AG09319 (cell line): ENCODE data around the gene HPS5.
"Not testable (repeated sequence)": the region's sequence is repeated elsewhere in the genome, so short reads cannot be mapped to it uniquely, and the experiment has no call there.

Source experiments
- DNase-seq: peaks from one replicate; pipeline ENCODE4 v3.0.0-alpha.2; 2010; ENCODE audit warnings: low read depth; ENCODE audit errors: extremely low read depth
- TF ChIP-seq, protein P1 (sequence below): IDR thresholded peaks from 2 replicates; pipeline ENCODE4 v1.5.1; 2011; ENCODE audit warnings: low read depth, mild to moderate bottlenecking, inconsistent platforms, low read length, moderate library complexity

The HPS5 gene

DNA sequence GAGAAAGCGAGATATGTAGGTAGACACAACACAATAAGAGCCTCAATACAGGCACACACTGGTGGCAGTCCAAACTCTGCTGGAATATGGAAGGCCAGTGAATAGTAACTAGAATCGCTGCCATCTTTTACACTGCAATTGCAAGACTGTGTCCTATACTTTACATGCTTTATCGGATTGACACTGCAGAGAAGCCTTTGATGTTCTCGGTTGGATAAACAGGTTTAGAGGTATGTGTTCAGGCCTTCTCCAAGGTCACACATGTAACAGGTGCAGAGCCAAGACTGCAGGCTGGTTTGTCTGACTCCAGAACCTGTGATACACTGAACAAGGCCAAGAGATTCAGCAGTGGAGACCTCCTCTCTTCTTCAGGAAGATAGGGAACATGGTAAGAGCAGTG is 50.7 kb downstream of the HPS5 start:
- no peak for DNase-seq
- TF ChIP-seq, protein P1, sequence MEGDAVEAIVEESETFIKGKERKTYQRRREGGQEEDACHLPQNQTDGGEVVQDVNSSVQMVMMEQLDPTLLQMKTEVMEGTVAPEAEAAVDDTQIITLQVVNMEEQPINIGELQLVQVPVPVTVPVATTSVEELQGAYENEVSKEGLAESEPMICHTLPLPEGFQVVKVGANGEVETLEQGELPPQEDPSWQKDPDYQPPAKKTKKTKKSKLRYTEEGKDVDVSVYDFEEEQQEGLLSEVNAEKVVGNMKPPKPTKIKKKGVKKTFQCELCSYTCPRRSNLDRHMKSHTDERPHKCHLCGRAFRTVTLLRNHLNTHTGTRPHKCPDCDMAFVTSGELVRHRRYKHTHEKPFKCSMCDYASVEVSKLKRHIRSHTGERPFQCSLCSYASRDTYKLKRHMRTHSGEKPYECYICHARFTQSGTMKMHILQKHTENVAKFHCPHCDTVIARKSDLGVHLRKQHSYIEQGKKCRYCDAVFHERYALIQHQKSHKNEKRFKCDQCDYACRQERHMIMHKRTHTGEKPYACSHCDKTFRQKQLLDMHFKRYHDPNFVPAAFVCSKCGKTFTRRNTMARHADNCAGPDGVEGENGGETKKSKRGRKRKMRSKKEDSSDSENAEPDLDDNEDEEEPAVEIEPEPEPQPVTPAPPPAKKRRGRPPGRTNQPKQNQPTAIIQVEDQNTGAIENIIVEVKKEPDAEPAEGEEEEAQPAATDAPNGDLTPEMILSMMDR: no peak

DNA sequence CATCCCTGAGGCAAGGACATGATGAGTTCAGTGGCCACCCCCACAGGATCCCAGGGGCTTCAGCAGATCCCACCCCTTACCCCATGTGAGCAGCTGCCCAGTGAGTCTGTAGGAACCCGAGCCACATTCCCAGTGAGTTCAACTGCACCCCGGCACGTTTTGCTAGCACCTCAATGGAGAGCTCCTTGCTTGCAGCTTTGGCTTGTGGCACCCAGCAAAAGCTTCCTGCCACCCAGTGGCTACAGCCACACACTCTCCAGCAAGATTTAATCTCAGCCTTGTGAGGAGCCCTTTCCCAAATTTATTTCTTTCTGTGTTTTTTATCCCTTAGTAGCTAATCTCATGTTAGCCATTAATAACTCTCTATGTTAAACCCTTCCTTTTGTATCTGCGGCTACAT is 51.8 kb downstream of the HPS5 start:
- TF ChIP-seq, protein P1: no peak
- DNase-seq: no peak

DNA sequence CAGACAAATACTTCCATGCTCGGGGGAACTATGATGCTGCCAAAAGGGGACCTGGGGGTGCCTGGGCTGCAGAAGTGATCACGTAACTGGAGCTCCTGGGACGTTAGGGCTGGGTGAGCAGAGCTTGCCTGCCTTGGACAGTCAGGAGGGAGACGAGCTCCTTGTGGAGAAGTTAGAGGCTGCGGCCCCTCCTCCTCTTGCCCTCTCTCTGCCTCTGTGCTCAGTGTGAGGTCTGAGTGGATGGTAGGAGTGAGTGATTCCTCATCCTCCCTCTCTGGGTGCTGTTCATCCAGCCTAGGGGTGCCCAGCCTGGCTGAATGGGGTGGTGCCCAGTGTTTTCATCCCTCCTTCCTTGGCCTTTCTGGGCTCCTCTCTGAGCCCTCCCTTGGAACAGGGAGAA is 52.7 kb downstream of the HPS5 start:
- not testable (repeated sequence) for DNase-seq

DNA sequence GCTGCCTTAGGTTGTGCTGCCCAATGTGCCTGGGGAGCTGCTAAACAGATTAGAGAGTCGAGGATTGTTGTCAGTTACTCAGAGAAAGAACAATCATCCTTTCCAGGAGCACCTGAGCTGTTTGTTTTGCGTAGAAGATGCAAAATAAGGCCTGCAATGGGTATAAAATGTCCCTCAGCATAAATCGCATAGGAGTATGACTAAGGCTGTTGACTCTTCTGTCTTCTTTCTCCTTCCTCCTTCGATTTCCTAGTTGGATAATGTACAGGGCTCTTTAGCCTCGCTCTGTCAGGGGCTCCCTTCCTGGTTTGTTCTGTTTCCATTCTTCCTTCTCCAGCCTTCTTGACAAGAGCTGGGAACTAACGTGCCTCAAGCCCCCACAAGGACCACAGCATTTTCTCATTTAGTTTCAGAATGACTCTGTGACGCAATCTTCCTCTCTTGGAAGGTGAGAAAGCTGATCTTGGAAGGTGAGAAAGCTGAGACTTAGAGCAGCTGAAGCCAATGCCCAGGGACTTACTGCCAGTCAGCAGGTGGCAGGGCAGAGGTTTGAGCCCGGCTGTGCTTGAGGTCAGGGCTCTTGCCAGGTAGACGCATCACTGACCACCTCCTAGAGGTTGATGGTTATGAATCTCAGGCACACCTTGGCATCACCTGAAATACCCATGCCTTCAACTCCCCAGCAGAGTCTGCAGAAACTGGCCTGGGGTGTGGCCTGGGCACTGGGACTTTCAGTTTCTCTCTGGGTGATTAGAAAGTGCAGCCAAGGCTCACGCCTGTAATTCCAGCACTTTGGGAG is 54.4 kb downstream of the HPS5 start:
- not testable (repeated sequence) for DNase-seq

DNA sequence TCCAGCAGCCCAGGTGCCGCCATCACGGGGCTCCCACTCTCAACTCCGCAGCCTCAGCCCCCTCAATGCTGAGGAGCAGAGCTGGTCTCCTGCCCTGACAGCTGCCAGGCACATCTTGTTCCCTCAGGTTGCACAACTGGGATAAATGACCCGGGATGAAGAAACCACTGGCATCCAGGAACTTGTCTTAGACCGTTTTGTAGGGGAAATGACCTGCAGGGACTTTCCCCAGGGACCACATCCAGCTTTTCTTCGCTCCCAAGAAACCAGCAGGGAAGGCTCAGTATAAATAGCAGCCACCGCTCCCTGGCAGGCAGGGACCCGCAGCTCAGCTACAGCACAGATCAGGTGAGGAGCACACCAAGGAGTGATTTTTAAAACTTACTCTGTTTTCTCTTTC is 56.0 kb downstream of the HPS5 start, which contains the start of gene SAA1:
Gene SAA1, plus strand, starts transcription at position 316 of the 400 bp plus-strand sequence. CDS start 624 bp downstream, outside the sequence.
- no peak for DNase-seq
- TF ChIP-seq, protein P1: no peak

DNA sequence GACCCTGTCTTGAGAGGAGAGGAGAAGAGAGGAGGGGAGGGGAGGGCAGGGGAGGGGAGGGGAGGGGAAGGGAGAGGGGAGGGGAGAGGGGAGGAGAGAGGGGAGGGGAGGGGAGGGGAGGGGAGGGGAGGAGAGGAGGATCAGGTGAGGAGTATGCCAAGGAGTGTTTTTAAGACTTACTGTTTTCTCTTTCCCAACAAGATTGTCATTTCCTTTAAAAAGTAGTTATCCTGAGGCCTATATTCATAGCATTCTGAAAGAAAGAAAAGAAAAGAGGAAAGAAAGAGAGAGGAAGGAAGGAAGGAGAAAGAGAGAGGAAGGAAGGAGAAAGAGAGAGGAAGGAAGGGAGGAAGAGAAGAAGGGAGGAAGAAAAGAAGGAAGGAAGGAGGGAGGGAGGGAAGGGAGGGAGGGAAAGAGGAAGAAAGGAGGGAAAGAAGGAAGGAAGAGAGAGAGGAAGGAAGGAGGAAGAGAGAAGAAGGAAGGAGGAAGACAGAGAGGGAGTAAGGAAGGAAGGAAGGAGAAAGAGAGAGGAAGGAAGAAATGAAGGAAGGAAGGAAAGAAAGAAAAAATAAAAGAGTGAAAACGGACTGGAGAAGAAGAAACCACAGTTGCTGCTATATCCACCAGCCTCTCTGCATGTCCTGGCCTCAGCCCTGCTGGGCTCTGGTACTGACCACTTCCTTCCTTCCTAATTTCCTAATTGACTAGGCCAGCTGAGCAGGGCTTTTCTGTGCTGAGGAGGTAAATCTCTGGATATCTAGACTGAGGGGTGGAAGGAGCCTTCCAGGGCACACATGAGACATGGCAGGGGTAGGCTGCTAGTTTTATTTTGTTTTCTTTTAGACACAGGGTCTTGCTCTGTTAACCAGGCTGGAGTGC is 57.0 kb downstream of the HPS5 start:
- no peak for DNase-seq
- TF ChIP-seq, protein P1: no peak

DNA sequence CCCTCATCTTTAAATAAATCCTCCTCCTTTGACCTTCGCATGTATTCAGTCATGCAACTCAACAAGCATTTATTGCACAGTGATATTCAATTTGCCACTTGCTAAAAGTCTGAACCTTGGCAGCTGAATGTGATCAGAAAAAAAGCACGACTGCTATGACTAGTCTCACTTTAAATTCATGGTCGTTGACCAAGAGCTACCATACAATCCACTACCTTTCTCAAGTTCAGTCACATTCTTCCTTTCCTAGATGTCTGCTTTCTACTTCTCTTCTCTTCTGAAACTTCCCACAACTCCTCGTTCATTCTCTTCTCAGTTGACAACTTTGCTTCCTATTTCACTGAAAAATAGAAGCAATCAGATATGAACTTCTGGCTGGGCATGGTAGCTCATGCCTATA is 57.9 kb downstream of the HPS5 start:
- DNase-seq: no peak
- TF ChIP-seq, protein P1: no peak

DNA sequence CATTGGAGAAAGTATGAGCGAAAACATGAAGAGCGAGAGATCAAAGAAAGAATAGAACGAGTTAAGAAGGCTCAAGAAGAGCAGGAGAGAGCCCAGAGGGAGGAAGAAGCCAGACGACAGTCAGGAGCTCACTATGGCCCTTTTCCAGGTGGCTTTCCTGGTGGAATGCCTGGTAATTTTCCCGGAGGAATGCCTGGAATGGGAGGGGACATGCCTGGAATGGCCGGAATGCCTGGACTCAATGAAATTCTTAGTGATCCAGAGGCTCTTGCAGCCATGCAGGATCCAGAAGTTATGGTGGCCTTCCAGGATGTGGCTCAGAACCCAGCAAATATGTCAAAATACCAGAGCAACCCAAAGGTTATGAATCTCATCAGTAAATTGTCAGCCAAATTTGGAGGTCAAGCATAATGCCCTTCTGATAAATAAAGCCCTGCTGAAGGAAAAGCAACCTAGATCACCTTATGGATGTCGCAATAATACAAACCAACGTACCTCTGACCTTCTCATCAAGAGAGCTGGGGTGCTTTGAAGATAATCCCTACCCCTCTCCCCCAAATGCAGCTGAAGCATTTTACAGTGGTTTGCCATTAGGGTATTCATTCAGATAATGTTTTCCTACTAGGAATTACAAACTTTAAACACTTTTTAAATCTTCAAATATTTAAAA is 59.1 kb downstream of the HPS5 start:
- not testable (repeated sequence) for DNase-seq
